HEK293 (cell line): ENCODE measurements around the gene IGDCC3.

ENCODE experiments used
- BCL11B ChIP-seq: fragments of 450-650 bp; formaldehyde crosslinking; IDR thresholded peaks from 2 replicates; pipeline ENCODE4 v1.5.1; 2016; ENCODE audit warnings: low read depth, missing biosample characterization, missing genetic modification characterization
- HOXC10 ChIP-seq: sonication (generic); formaldehyde crosslinking; IDR thresholded peaks from 2 replicates; pipeline ENCODE4 v1.8.1; 2023; ENCODE audit warnings: mild to moderate bottlenecking, missing genetic modification reagents
- ZBTB21 ChIP-seq: fragments of 450-650 bp; formaldehyde crosslinking; IDR thresholded peaks from 2 replicates; pipeline ENCODE4 v1.5.1; 2017; ENCODE audit warnings: missing biosample characterization, missing genetic modification characterization
- ZBTB44 ChIP-seq: fragments of 450-650 bp; IDR thresholded peaks from 2 replicates; pipeline ENCODE4 v1.5.1; 2018; ENCODE audit warnings: missing biosample characterization, mild to moderate bottlenecking, missing genetic modification characterization
- ZFP37 ChIP-seq: fragments of 450-650 bp; formaldehyde crosslinking; IDR thresholded peaks from 2 replicates; pipeline ENCODE4 v1.5.1; 2016; ENCODE audit warnings: missing biosample characterization, missing genetic modification characterization
- ZIC2 ChIP-seq: fragments of 450-650 bp; formaldehyde crosslinking; IDR thresholded peaks from 2 replicates; pipeline ENCODE4 v1.5.1; 2016; ENCODE audit warnings: missing biosample characterization, missing genetic modification characterization
- ZNF114 ChIP-seq: fragments of 450-650 bp; formaldehyde crosslinking; IDR thresholded peaks from 2 replicates; pipeline ENCODE4 v1.5.0; 2017; ENCODE audit warnings: missing biosample characterization, missing genetic modification characterization
- ZNF169 ChIP-seq: fragments of 450-650 bp; formaldehyde crosslinking; IDR thresholded peaks from 2 replicates; pipeline ENCODE4 v1.5.1; 2016; ENCODE audit warnings: missing biosample characterization, missing genetic modification characterization
- ZNF24 ChIP-seq: fragments of 450-650 bp; formaldehyde crosslinking; IDR thresholded peaks from 2 replicates; pipeline ENCODE4 v1.5.1; 2016; ENCODE audit warnings: missing biosample characterization, missing genetic modification characterization
- ZNF266 ChIP-seq: fragments of 450-650 bp; formaldehyde crosslinking; IDR thresholded peaks from 2 replicates; pipeline ENCODE4 v1.5.1; 2016; ENCODE audit warnings: missing biosample characterization, missing genetic modification characterization, low read depth
- ZNF341 ChIP-seq: fragments of 450-650 bp; formaldehyde crosslinking; IDR thresholded peaks from 2 replicates; pipeline ENCODE4; 2016; ENCODE audit warnings: low read depth, missing biosample characterization, missing genetic modification characterization
- ZNF350 ChIP-seq: fragments of 450-650 bp; formaldehyde crosslinking; IDR thresholded peaks from 2 replicates; pipeline ENCODE4 v1.5.0; 2017; ENCODE audit warnings: missing biosample characterization, mild to moderate bottlenecking, missing genetic modification characterization
- ZNF362 ChIP-seq: fragments of 450-650 bp; formaldehyde crosslinking; IDR thresholded peaks from 2 replicates; pipeline ENCODE4 v1.5.1; 2016; ENCODE audit warnings: missing biosample characterization, missing genetic modification characterization
- ZNF366 ChIP-seq: fragments of 450-650 bp; formaldehyde crosslinking; conservative IDR thresholded peaks from 2 replicates; pipeline ENCODE4 v1.5.1; 2016; ENCODE audit warnings: missing biosample characterization, missing genetic modification characterization
- ZNF416 ChIP-seq: fragments of 450-650 bp; formaldehyde crosslinking; IDR thresholded peaks from 2 replicates; pipeline ENCODE4 v1.5.1; 2016; ENCODE audit warnings: missing biosample characterization, missing genetic modification characterization
- ZNF530 ChIP-seq: fragments of 450-650 bp; formaldehyde crosslinking; IDR thresholded peaks from 2 replicates; pipeline ENCODE4 v1.5.1; 2016; ENCODE audit warnings: low read depth, missing biosample characterization, missing genetic modification characterization
- ZNF549 ChIP-seq: fragments of 450-650 bp; IDR thresholded peaks from 2 replicates; pipeline ENCODE4 v1.5.1; 2018; ENCODE audit warnings: missing biosample characterization, missing genetic modification characterization, mild to moderate bottlenecking, inconsistent platforms, moderate library complexity
- ZNF623 ChIP-seq: fragments of 450-650 bp; formaldehyde crosslinking; IDR thresholded peaks from 2 replicates; pipeline ENCODE4 v1.5.1; 2016; ENCODE audit warnings: missing biosample characterization, missing genetic modification characterization
- ZNF626 ChIP-seq: fragments of 450-650 bp; sonication (Bioruptor Pico); formaldehyde crosslinking; IDR thresholded peaks from 2 replicates; pipeline ENCODE4 v1.5.1; 2018; ENCODE audit warnings: missing biosample characterization, missing genetic modification characterization, inconsistent platforms
- ZNF639 ChIP-seq: fragments of 450-650 bp; formaldehyde crosslinking; IDR thresholded peaks from 2 replicates; pipeline ENCODE4 v1.5.1; 2016; ENCODE audit warnings: missing biosample characterization, missing genetic modification characterization
- ZNF792 ChIP-seq: fragments of 450-650 bp; formaldehyde crosslinking; IDR thresholded peaks from 2 replicates; pipeline ENCODE4 v1.5.1; 2016; ENCODE audit warnings: missing biosample characterization, missing genetic modification characterization
- ZNF830 ChIP-seq: fragments of 450-650 bp; IDR thresholded peaks from 2 replicates; pipeline ENCODE4 v1.5.0; 2018; ENCODE audit warnings: missing biosample characterization, missing genetic modification characterization, low read depth, mild to moderate bottlenecking, moderate library complexity
- TF ChIP-seq, protein P1 (sequence below): fragments of 450-650 bp; formaldehyde crosslinking; IDR thresholded peaks from 2 replicates; pipeline ENCODE4 v1.5.1; 2016; ENCODE audit warnings: missing biosample characterization, missing genetic modification characterization
- TF ChIP-seq, protein P2 (sequence below): fragments of 450-650 bp; formaldehyde crosslinking; IDR thresholded peaks from 2 replicates; pipeline ENCODE4 v1.5.1; 2016; ENCODE audit warnings: missing biosample characterization, missing genetic modification characterization
- TF ChIP-seq, protein P3 (sequence below): fragments of 450-650 bp; formaldehyde crosslinking; IDR thresholded peaks from 2 replicates; pipeline ENCODE4 v1.5.1; 2016; ENCODE audit warnings: missing biosample characterization, missing genetic modification characterization
- TF ChIP-seq, protein P4 (sequence below): fragments of 450-650 bp; formaldehyde crosslinking; IDR thresholded peaks from 2 replicates; pipeline ENCODE4 v1.5.1; 2016; ENCODE audit warnings: missing biosample characterization, missing genetic modification characterization, low read depth

Gene IGDCC3

GRCh38 chr15:65303687-65304380, 74.0 kb downstream of the IGDCC3 start (continued):
- TF ChIP-seq, protein P1, sequence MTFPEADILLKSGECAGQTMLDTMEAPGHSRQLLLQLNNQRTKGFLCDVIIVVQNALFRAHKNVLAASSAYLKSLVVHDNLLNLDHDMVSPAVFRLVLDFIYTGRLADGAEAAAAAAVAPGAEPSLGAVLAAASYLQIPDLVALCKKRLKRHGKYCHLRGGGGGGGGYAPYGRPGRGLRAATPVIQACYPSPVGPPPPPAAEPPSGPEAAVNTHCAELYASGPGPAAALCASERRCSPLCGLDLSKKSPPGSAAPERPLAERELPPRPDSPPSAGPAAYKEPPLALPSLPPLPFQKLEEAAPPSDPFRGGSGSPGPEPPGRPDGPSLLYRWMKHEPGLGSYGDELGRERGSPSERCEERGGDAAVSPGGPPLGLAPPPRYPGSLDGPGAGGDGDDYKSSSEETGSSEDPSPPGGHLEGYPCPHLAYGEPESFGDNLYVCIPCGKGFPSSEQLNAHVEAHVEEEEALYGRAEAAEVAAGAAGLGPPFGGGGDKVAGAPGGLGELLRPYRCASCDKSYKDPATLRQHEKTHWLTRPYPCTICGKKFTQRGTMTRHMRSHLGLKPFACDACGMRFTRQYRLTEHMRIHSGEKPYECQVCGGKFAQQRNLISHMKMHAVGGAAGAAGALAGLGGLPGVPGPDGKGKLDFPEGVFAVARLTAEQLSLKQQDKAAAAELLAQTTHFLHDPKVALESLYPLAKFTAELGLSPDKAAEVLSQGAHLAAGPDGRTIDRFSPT (tag by site-specific recombination) = no peak
- no peak for TF ChIP-seq ZBTB44 (tag by site-specific recombination)
- TF ChIP-seq ZNF169 (tag by site-specific recombination) = no peak
- TF ChIP-seq ZNF24 (tag by site-specific recombination) = no peak
- TF ChIP-seq ZNF362 = no peak
- TF ChIP-seq BCL11B (tag by site-specific recombination) = no peak
- TF ChIP-seq, protein P2, sequence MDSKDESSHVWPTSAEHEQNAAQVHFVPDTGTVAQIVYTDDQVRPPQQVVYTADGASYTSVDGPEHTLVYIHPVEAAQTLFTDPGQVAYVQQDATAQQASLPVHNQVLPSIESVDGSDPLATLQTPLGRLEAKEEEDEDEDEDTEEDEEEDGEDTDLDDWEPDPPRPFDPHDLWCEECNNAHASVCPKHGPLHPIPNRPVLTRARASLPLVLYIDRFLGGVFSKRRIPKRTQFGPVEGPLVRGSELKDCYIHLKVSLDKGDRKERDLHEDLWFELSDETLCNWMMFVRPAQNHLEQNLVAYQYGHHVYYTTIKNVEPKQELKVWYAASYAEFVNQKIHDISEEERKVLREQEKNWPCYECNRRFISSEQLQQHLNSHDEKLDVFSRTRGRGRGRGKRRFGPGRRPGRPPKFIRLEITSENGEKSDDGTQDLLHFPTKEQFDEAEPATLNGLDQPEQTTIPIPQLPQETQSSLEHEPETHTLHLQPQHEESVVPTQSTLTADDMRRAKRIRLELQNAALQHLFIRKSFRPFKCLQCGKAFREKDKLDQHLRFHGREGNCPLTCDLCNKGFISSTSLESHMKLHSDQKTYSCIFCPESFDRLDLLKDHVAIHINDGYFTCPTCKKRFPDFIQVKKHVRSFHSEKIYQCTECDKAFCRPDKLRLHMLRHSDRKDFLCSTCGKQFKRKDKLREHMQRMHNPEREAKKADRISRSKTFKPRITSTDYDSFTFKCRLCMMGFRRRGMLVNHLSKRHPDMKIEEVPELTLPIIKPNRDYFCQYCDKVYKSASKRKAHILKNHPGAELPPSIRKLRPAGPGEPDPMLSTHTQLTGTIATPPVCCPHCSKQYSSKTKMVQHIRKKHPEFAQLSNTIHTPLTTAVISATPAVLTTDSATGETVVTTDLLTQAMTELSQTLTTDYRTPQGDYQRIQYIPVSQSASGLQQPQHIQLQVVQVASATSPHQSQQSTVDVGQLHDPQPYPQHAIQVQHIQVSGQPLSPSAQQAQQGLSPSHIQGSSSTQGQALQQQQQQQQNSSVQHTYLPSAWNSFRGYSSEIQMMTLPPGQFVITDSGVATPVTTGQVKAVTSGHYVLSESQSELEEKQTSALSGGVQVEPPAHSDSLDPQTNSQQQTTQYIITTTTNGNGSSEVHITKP = peak; percentile 90; the same call in 1 of the 2 replicates
- no peak for TF ChIP-seq ZNF549 (tag by site-specific recombination)
- TF ChIP-seq, protein P3, sequence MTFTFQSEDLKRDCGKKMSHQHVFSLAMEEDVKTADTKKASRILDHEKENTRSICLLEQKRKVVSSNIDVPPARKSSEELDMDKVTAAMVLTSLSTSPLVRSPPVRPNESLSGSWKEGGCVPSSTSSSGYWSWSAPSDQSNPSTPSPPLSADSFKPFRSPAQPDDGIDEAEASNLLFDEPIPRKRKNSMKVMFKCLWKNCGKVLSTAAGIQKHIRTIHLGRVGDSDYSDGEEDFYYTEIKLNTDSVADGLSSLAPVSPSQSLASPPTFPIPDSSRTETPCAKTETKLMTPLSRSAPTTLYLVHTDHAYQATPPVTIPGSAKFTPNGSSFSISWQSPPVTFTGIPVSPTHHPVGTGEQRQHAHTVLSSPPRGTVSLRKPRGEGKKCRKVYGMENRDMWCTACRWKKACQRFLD = no peak
- no peak for TF ChIP-seq ZNF114
- no peak for TF ChIP-seq ZNF792 (tag by site-specific recombination)
- no peak; the same call in 1 of the 2 replicates for TF ChIP-seq ZFP37 (tag by site-specific recombination)
- no peak for TF ChIP-seq ZIC2 (tag by site-specific recombination)
- TF ChIP-seq ZNF366 = 0 out of 2 replicates have a peak, but pooled peaks have one; percentile 26
- no peak; the same call in 1 of the 2 replicates for TF ChIP-seq ZNF626 (tag by site-specific recombination)
- TF ChIP-seq ZNF623 = no peak
- TF ChIP-seq ZNF639 (tag by site-specific recombination) = no peak; the same call in 1 of the 2 replicates
- TF ChIP-seq, protein P4, sequence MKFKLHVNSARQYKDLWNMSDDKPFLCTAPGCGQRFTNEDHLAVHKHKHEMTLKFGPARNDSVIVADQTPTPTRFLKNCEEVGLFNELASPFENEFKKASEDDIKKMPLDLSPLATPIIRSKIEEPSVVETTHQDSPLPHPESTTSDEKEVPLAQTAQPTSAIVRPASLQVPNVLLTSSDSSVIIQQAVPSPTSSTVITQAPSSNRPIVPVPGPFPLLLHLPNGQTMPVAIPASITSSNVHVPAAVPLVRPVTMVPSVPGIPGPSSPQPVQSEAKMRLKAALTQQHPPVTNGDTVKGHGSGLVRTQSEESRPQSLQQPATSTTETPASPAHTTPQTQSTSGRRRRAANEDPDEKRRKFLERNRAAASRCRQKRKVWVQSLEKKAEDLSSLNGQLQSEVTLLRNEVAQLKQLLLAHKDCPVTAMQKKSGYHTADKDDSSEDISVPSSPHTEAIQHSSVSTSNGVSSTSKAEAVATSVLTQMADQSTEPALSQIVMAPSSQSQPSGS (tag by site-specific recombination) = no peak
- TF ChIP-seq HOXC10 = no peak
- no peak for TF ChIP-seq ZNF416 (tag by site-specific recombination)
- no peak for TF ChIP-seq ZNF530 (tag by site-specific recombination)
- TF ChIP-seq ZNF350 (tag by site-specific recombination) = no peak
- no peak for TF ChIP-seq ZBTB21 (tag by site-specific recombination)
- no peak for TF ChIP-seq ZNF266 (tag by site-specific recombination)
- TF ChIP-seq ZNF830 = no peak
- peak; percentile 88 for TF ChIP-seq ZNF341 (tag by site-specific recombination)
